ENCODE data around the gene PKN2.

GRCh38 chr1:88851303-88852063, 167.4 kb downstream of the PKN2 start:
- no peak for TF ChIP-seq EZH2 (IDR thresholded peaks at IDR 0.05)
- no peak for TF ChIP-seq EZH2phosphoT487 (IDR thresholded peaks at IDR 0.05)
- TF ChIP-seq CTCF (IDR thresholded peaks at IDR 0.05), result no peak

All from neural progenitor cell (in vitro differentiated cells).